ENCODE results near the gene RSPH1. TPM values are rescaled to one million over a fixed set of nuclear protein-coding genes. Genes with fewer than 3 reads are reported as not detected.

Gene RSPH1
- total and polyA plus RNA-seq, 2 of the 4 experiments (the other 2 are of a cell fraction) = not detected

GRCh38 chr21:42536601-42537000 lies 40.6 kb upstream of the RSPH1 start:
- H3K4me1 ChIP-seq (ENCODE audit: control insufficient read depth, insufficient read depth, low read length) = no peaks in the 10 kb centered on the region
- H2AFZ ChIP-seq (replicated peaks; ENCODE audit: low read length, poor library complexity) = no peak overlapping the region

More at GRCh38 chr21:42536601-42537000, 40.6 kb upstream of the RSPH1 start:
- H3K4me3 ChIP-seq (ENCODE audit: insufficient read depth, low read depth, low read length) = no peak overlapping the region
- ChIA-PET POLR2A (ENCODE audit: unreplicated experiment) (no interaction called here), CTCF (interaction anchor here (0.6 kb wide), 1 partner anchor 54 kb away, joined by 3 read pairs; no protein-coding TSS in a partner anchor)
- H3K18ac ChIP-seq (ENCODE audit: low read depth, low read length) = no peak overlapping the region
- H3K27ac ChIP-seq (ENCODE audit: insufficient read depth, low read length) = no peak overlapping the region
- no peak overlapping the region for H3K14ac ChIP-seq (replicated peaks; ENCODE audit: low read depth, low read length)
- intact Hi-C loops (cut with micrococcal nuclease) (no loop called here), dilution Hi-C loops (cut with HindIII; ENCODE audit: low sequenced_read_pairs, unreplicated experiment) (no loop called here), in situ Hi-C loops (cut with MboI; ENCODE audit: low sequenced_read_pairs) (no loop called here)
- H2BK20ac ChIP-seq (ENCODE audit: low read depth, low read length) = no peak overlapping the region
- TF ChIP-seq NFE2L2 (IDR thresholded peaks at IDR 0.05; ENCODE audit: low read depth, low read length) (no peak), CTCF (conservative IDR thresholded peaks at IDR 0.05; ENCODE audit: low read depth, low read length) (no peak), RFX5 (IDR thresholded peaks at IDR 0.05; ENCODE audit: low read depth, low read length) (no peak), MXI1 (IDR thresholded peaks at IDR 0.05; ENCODE audit: borderline replicate concordance, low read depth, low read length) (no peak), MAFK (IDR thresholded peaks at IDR 0.05; ENCODE audit: low read depth, low read length) (no peak), SMC3 (IDR thresholded peaks at IDR 0.05; ENCODE audit: low read depth, low read length) (no peak), POLR2A (IDR thresholded peaks at IDR 0.05; ENCODE audit: low read depth, low read length) (no peak), BHLHE40 (IDR thresholded peaks at IDR 0.05; ENCODE audit: low read depth, low read length) (no peak), MAZ (IDR thresholded peaks at IDR 0.05; ENCODE audit: borderline replicate concordance, low read depth, low read length) (no peak), USF2 (IDR thresholded peaks at IDR 0.05; ENCODE audit: low read depth, low read length) (no peak), CHD1 (IDR thresholded peaks at IDR 0.05; ENCODE audit: low read depth, low read length) (no peak), RAD21 (IDR thresholded peaks at IDR 0.05; ENCODE audit: low read length) (no peak), RCOR1 (IDR thresholded peaks at IDR 0.05; ENCODE audit: insufficient replicate concordance, low read length) (no peak), FOS (IDR thresholded peaks at IDR 0.05; ENCODE audit: low read depth, low read length) (no peak), CEBPB (IDR thresholded peaks at IDR 0.05; ENCODE audit: low read depth, low read length) (no peak), ELK1 (IDR thresholded peaks at IDR 0.05; ENCODE audit: borderline replicate concordance, low read depth, low read length) (no peak)
- no peaks in the 10 kb centered on the region for H4K20me1 ChIP-seq (ENCODE audit: insufficient read depth, low read length)
- H4K91ac ChIP-seq (ENCODE audit: insufficient read depth, low read depth, low read length) = no peak overlapping the region
- no peak overlapping the region for H2AK9ac ChIP-seq (replicated peaks; ENCODE audit: low read depth, low read length, poor library complexity)
- no peaks in the 10 kb centered on the region for H3K36me3 ChIP-seq (ENCODE audit: control insufficient read depth, insufficient read depth, low read length)
- no TSS peak for BruUV-seq (replicated peaks)
- no peak overlapping the region for H2BK5ac ChIP-seq (ENCODE audit: low read depth, low read length, poor library complexity, severe bottlenecking)
- H3K79me1 ChIP-seq (ENCODE audit: low read depth in 1 of 2, low read length in 2 of 2) = no peaks in the 10 kb centered on the region
- H4K5ac ChIP-seq (ENCODE audit: low read depth, low read length) = no peak overlapping the region
- no peak overlapping the region for H3K4ac ChIP-seq (ENCODE audit: low read depth, low read length)
- H3K23ac ChIP-seq (ENCODE audit: low read depth, low read length) = no peak overlapping the region
- no peak overlapping the region for H2BK15ac ChIP-seq (ENCODE audit: low read depth, low read length)
- no peak overlapping the region for H2BK120ac ChIP-seq (ENCODE audit: low read depth, low read length)
- H4K8ac ChIP-seq (ENCODE audit: low read depth in 2 of 2, low read length in 2 of 2) = no peak overlapping the region
- H3K9me3 ChIP-seq (ENCODE audit: control insufficient read depth, insufficient read depth, low read length) = no peaks in the 10 kb centered on the region
- no CpG with 5 or more reads among the region's 8 CpGs for WGBS, 2 experiments (ENCODE audit: extremely low coverage in 2 of 2, insufficient read length in 1 of 2)
- no peak for DNase-seq
- peaks cover 27% of the 10 kb centered on the region; the same call in 1 of the 2 replicates for H3K27me3 ChIP-seq (ENCODE audit: control insufficient read depth, insufficient read depth, low read length)
- no peak overlapping the region for H3K4me2 ChIP-seq (ENCODE audit: low read depth, low read length)
- no peak overlapping the region for H3K9ac ChIP-seq (ENCODE audit: low read depth, low read length)
- H2AK5ac ChIP-seq (ENCODE audit: low read depth, low read length) = no peak overlapping the region
- H3K9me1 ChIP-seq (ENCODE audit: insufficient read depth, low read length) = no peaks in the 10 kb centered on the region
- no peak for ATAC-seq (ENCODE audit: low read depth)
- no peak overlapping the region for H3K56ac ChIP-seq (ENCODE audit: extremely low read depth, insufficient read depth, low read length)

All from IMR-90 (cell line).